Measurements from ENCODE around the gene CNOT11. TPM values are rescaled to one million over a fixed set of nuclear protein-coding genes. Genes with fewer than 3 reads are reported as not detected.

The CNOT11 gene
- total and polyA plus RNA-seq, 2 of the 13 experiments (the other 11 are each of a cell fraction or from before 2014, with no cell fraction given): 114 to 209 TPM

DNA sequence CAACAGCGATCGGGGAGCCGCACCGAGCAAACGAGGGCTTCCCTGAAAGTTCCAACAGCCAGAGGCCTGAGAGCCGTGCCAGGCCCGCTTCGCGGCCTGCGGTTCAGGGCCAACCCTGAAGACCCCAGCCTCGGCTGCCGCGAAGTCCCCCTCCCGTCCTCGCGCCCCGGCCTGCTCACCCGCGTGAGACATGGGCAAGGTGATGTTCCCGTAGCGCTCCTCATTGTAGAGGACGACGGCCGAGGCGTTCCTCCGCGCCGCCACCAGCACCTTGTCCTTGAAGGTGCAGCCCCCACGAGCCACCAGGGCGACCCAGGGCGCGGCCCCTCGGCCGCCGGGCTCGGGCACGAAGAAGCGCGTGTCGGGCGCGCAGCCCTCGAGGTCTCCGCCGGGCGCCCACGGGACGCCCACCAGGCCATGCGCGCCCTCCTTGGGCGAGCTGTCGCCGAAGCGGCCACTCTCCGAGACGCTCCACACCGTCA is 55.3 kb downstream of the CNOT11 start (continued):
- TF ChIP-seq, protein P1, sequence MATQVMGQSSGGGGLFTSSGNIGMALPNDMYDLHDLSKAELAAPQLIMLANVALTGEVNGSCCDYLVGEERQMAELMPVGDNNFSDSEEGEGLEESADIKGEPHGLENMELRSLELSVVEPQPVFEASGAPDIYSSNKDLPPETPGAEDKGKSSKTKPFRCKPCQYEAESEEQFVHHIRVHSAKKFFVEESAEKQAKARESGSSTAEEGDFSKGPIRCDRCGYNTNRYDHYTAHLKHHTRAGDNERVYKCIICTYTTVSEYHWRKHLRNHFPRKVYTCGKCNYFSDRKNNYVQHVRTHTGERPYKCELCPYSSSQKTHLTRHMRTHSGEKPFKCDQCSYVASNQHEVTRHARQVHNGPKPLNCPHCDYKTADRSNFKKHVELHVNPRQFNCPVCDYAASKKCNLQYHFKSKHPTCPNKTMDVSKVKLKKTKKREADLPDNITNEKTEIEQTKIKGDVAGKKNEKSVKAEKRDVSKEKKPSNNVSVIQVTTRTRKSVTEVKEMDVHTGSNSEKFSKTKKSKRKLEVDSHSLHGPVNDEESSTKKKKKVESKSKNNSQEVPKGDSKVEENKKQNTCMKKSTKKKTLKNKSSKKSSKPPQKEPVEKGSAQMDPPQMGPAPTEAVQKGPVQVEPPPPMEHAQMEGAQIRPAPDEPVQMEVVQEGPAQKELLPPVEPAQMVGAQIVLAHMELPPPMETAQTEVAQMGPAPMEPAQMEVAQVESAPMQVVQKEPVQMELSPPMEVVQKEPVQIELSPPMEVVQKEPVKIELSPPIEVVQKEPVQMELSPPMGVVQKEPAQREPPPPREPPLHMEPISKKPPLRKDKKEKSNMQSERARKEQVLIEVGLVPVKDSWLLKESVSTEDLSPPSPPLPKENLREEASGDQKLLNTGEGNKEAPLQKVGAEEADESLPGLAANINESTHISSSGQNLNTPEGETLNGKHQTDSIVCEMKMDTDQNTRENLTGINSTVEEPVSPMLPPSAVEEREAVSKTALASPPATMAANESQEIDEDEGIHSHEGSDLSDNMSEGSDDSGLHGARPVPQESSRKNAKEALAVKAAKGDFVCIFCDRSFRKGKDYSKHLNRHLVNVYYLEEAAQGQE (IDR thresholded peaks at IDR 0.05; ENCODE audit: borderline replicate concordance in 1 of 2, low read depth in 1 of 2, low read length in 2 of 2): no peak
- TF ChIP-seq, protein P2, sequence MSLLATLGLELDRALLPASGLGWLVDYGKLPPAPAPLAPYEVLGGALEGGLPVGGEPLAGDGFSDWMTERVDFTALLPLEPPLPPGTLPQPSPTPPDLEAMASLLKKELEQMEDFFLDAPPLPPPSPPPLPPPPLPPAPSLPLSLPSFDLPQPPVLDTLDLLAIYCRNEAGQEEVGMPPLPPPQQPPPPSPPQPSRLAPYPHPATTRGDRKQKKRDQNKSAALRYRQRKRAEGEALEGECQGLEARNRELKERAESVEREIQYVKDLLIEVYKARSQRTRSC (CRISPR knock-in tag; IDR thresholded peaks at IDR 0.05; ENCODE audit: low read depth): no peak; the same call in 1 of the 2 replicates
- TF ChIP-seq TP53 (CRISPR knock-in tag; conservative IDR thresholded peaks at IDR 0.05) (no peak), KDM3A (CRISPR knock-in tag; IDR thresholded peaks at IDR 0.05; ENCODE audit: low read depth) (0 out of 2 replicates have a peak, but pooled peaks have one; percentile 39), HDAC1 (CRISPR knock-in tag; IDR thresholded peaks at IDR 0.05) (no peak), KDM2A (CRISPR knock-in tag; IDR thresholded peaks at IDR 0.05; ENCODE audit: borderline replicate concordance, low read depth) (peak; percentile 5; the same call in 1 of the 2 replicates), TMF1 (CRISPR knock-in tag; IDR thresholded peaks at IDR 0.05; ENCODE audit: low read depth) (0 out of 2 replicates have a peak, but pooled peaks have one; percentile 20), MAF1 (CRISPR knock-in tag; IDR thresholded peaks at IDR 0.05; ENCODE audit: borderline replicate concordance) (0 out of 2 replicates have a peak, but pooled peaks have one; percentile 32), CCAR2 (optimal IDR thresholded peaks at IDR 0.05; ENCODE audit: low read depth, low read length) (no peak), PITX1 (CRISPR knock-in tag; IDR thresholded peaks at IDR 0.05) (0 out of 2 replicates have a peak, but pooled peaks have one; percentile 31), ZNF3 (CRISPR knock-in tag; IDR thresholded peaks at IDR 0.05) (no peak), ZNF337 (CRISPR knock-in tag; IDR thresholded peaks at IDR 0.05; ENCODE audit: borderline replicate concordance, low read depth) (no peak)
- TF ChIP-seq, protein P3, sequence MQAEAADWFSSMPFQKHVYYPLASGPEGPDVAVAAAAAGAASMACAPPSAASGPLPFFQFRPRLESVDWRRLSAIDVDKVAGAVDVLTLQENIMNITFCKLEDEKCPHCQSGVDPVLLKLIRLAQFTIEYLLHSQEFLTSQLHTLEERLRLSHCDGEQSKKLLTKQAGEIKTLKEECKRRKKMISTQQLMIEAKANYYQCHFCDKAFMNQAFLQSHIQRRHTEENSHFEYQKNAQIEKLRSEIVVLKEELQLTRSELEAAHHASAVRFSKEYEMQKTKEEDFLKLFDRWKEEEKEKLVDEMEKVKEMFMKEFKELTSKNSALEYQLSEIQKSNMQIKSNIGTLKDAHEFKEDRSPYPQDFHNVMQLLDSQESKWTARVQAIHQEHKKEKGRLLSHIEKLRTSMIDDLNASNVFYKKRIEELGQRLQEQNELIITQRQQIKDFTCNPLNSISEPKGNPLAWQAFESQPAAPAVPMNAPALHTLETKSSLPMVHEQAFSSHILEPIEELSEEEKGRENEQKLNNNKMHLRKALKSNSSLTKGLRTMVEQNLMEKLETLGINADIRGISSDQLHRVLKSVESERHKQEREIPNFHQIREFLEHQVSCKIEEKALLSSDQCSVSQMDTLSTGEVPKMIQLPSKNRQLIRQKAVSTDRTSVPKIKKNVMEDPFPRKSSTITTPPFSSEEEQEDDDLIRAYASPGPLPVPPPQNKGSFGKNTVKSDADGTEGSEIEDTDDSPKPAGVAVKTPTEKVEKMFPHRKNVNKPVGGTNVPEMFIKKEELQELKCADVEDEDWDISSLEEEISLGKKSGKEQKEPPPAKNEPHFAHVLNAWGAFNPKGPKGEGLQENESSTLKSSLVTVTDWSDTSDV (CRISPR knock-in tag; IDR thresholded peaks at IDR 0.05): peak; percentile 18

All from HepG2 (cell line).